Measurements from ENCODE around the gene RCBTB1. TPM values are rescaled to one million over a fixed set of nuclear protein-coding genes. Genes with fewer than 3 reads are reported as not detected.

The RCBTB1 gene
- total RNA-seq, 1 donor from 2014 or later = 20.6 TPM

DNA sequence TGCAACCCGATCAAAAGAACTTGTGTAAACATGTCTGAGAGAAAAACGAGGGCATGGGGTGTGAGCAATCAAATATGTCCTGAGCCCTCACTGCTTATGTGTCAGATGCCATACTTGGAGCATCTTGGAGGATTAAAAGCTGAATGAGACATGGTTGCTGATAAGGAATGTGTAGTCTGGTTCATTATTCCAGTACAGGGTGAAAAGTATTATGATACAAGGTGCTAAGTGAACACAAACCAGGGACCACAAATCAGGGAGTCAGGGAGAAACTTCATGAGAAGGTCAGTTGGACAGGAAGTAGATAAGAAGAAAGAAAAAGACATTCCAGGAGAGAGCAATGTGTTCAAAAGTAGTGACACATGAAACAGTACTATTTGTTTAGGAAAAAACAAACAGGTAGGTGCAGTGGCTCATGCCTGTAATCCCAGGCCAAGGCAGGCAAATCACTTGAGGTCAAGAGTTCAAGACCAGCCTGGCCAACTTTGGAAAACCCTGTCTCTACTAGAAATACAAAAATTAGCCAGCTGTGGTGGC lies 2.0 kb upstream of the RCBTB1 start:
- H3K4me3 Mint-ChIP-seq (ENCODE audit: unreplicated experiment) = no peak overlapping the region
- H3K4me1 Mint-ChIP-seq (ENCODE audit: low read depth) = peaks cover 13% of the 10 kb centered on the region
- DNase-seq (ENCODE audit: low spot score) = no peak
- no peaks in the 10 kb centered on the region for H3K9me3 Mint-ChIP-seq (ENCODE audit: low read depth)
- no peaks in the 10 kb centered on the region for H3K36me3 Mint-ChIP-seq (ENCODE audit: low read depth)
- TF ChIP-seq, protein P1, sequence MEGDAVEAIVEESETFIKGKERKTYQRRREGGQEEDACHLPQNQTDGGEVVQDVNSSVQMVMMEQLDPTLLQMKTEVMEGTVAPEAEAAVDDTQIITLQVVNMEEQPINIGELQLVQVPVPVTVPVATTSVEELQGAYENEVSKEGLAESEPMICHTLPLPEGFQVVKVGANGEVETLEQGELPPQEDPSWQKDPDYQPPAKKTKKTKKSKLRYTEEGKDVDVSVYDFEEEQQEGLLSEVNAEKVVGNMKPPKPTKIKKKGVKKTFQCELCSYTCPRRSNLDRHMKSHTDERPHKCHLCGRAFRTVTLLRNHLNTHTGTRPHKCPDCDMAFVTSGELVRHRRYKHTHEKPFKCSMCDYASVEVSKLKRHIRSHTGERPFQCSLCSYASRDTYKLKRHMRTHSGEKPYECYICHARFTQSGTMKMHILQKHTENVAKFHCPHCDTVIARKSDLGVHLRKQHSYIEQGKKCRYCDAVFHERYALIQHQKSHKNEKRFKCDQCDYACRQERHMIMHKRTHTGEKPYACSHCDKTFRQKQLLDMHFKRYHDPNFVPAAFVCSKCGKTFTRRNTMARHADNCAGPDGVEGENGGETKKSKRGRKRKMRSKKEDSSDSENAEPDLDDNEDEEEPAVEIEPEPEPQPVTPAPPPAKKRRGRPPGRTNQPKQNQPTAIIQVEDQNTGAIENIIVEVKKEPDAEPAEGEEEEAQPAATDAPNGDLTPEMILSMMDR (IDR thresholded peaks at IDR 0.05) = no peak
- H3K27ac Mint-ChIP-seq (ENCODE audit: unreplicated experiment) = no peak overlapping the region
- no peaks in the 10 kb centered on the region for H3K27me3 Mint-ChIP-seq (ENCODE audit: low read depth)

- H3K9me3 Mint-ChIP-seq (ENCODE audit: low read depth) = no peaks in the 10 kb centered on the region
- no peaks in the 10 kb centered on the region for H3K36me3 Mint-ChIP-seq (ENCODE audit: low read depth)
- H3K4me3 Mint-ChIP-seq (ENCODE audit: unreplicated experiment) = no peak overlapping the region
- DNase-seq (ENCODE audit: low spot score) = no peak
- no peak overlapping the region for H3K27ac Mint-ChIP-seq (ENCODE audit: unreplicated experiment)
- H3K4me1 Mint-ChIP-seq (ENCODE audit: low read depth) = peaks cover 13% of the 10 kb centered on the region
- H3K27me3 Mint-ChIP-seq (ENCODE audit: low read depth) = no peaks in the 10 kb centered on the region
- TF ChIP-seq, protein P1 (IDR thresholded peaks at IDR 0.05) = no peak
Observed at GRCh38 chr13:49586717-49587116, 1.4 kb upstream of the RCBTB1 start.

GRCh38 chr13:49584771-49585182 lies 581 bp downstream of the RCBTB1 start:
- DNase-seq (ENCODE audit: low spot score) = no peak
- TF ChIP-seq, protein P1 (IDR thresholded peaks at IDR 0.05) = no peak
- Mint-ChIP-seq H3K4me1 (ENCODE audit: low read depth) (peaks cover 13% of the 10 kb centered on the region), H3K27me3 (ENCODE audit: low read depth) (no peaks in the 10 kb centered on the region), H3K9me3 (ENCODE audit: low read depth) (no peaks in the 10 kb centered on the region), H3K4me3 (ENCODE audit: unreplicated experiment) (peak overlapping the region; percentile 91), H3K36me3 (ENCODE audit: low read depth) (peaks cover 5% of the 10 kb centered on the region), H3K27ac (ENCODE audit: unreplicated experiment) (peak overlapping the region; percentile 84)

- Mint-ChIP-seq H3K4me1 (ENCODE audit: low read depth) (peaks cover 22% of the 10 kb centered on the region), H3K27me3 (ENCODE audit: low read depth) (no peaks in the 10 kb centered on the region), H3K27ac (ENCODE audit: unreplicated experiment) (no peak overlapping the region), H3K9me3 (ENCODE audit: low read depth) (no peaks in the 10 kb centered on the region), H3K36me3 (ENCODE audit: low read depth) (peaks cover 8% of the 10 kb centered on the region), H3K4me3 (ENCODE audit: unreplicated experiment) (no peak overlapping the region)
- TF ChIP-seq, protein P1 (IDR thresholded peaks at IDR 0.05) = no peak
- no peak for DNase-seq (ENCODE audit: low spot score)
Observed at GRCh38 chr13:49580980-49581680, 4.2 kb downstream of the RCBTB1 start.

DNA sequence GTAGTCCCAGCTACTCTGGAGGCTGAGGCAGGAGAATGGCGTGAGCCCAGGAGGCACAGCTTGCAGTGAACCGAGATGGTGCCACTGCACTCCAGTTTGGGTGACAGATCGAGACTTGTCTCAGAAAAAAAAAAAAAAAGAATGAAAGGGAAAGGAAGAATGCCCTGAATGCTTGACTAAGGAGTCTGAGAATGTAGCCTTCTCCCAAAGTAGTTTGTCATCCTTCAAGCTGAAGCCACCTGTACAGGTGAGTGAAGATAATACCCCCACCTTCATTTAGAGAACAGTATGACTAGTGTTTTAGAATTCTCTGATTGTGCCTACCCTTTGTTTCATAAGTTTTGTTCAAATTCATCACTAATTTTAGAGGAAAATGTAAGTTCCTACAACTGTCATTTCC lies 5.9 kb downstream of the RCBTB1 start:
- no peaks in the 10 kb centered on the region for H3K27me3 Mint-ChIP-seq (ENCODE audit: low read depth)
- H3K36me3 Mint-ChIP-seq (ENCODE audit: low read depth) = peaks cover 10% of the 10 kb centered on the region
- TF ChIP-seq, protein P1 (IDR thresholded peaks at IDR 0.05) = no peak
- no peak overlapping the region for H3K4me3 Mint-ChIP-seq (ENCODE audit: unreplicated experiment)
- no peak overlapping the region for H3K27ac Mint-ChIP-seq (ENCODE audit: unreplicated experiment)
- DNase-seq (ENCODE audit: low spot score) = no peak
- no peaks in the 10 kb centered on the region for H3K9me3 Mint-ChIP-seq (ENCODE audit: low read depth)
- H3K4me1 Mint-ChIP-seq (ENCODE audit: low read depth) = peaks cover 18% of the 10 kb centered on the region
